ENCODE data around the gene TASP1.
"Not testable (repeated sequence)": the region's sequence is repeated elsewhere in the genome, so short reads cannot be mapped to it uniquely, and the experiment has no call there.

The TASP1 gene

DNA sequence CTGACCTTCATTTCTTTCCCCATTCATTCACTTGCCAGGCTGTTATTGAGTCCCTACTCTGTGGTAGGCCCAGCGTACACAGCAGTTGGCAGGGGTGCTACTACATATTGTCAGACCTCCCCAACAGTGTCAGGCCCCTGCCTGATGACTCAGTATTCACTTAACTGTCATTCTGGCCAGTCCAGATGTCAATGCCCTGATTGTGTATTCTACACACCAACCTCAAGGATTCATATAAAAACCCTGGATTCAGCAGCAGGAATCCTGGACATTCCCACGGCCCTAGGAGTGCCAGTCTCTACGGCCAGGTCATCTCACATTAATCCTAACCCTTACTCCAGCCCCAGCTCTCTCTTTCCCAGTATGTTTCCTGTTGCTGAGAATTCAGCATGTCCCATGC, 151.5 kb downstream of the TASP1 start:
- DNase-seq: no peak

DNA sequence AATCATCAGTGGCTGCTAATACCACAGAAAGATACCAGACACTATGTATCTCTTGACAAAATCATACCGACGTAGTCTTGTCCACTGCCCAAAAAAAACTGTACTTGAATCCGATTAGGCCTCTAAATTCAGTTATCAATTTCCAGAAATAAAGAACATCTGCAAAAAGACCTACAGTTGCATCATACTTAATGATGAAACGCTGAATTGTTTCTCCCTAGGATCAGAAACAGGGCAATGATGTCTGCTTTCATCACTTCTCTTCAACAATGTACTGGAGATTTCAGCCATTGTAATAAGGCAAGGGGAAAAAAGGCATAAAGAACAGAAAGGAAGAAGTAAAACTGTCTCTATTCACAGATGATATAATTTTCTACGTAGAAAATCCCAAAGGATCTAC, 152.0 kb downstream of the TASP1 start:
- no peak for DNase-seq

DNA sequence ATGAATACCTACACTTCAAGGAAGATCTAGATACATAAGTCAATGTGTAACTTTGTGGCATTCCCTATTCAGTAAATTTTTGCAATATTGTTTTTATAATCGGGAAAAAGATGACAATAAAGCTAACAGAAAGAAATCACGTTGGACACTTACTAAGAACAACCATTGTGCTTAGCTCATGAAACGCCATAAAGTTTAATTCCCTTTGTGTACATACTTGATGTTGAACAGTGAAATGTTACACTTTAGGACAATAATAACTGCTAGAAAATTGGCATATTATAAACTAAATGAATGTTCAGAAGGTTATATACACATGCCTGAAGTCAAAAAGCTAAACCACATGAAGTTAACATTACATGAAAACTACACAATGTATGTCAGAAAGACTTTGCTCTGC, 153.2 kb downstream of the TASP1 start:
- no peak for DNase-seq

DNA sequence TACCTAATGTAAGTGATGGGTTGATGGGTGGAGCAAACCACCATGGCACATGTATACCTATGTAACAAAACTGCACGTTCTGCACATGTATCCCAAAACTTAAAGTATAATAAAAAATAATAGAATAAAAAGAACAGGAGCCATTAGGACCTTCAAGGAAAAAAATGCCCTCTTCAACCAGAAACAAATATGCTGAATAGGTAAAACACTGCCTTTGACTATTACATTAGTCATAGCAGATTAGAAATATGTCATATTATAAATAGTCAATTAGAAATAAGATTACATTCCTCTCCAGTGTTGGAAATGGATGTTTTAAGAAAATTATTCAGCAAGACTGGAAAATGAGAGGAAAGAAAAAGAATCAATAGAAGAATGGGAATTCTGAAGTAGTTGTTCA, 153.7 kb downstream of the TASP1 start:
- not testable (repeated sequence) for DNase-seq

DNA sequence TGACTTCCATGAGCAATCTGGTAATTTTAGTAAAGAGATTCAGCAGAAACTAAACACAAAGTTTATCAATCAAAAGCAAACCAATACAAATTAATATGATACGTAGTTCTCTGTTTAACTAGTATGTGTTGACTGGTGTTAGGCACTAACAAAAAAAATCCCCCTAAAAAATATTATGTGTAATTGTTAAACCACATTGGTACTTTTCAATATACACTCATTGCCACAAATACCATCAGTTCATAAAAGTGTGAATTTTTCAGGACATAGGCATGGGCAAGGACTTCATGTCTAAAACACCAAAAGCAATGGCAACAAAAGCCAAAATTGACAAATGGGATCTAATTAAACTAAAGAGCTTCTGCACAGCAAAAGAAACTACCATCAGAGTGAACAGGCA, 155.3 kb downstream of the TASP1 start:
- DNase-seq: not testable (repeated sequence)

DNA sequence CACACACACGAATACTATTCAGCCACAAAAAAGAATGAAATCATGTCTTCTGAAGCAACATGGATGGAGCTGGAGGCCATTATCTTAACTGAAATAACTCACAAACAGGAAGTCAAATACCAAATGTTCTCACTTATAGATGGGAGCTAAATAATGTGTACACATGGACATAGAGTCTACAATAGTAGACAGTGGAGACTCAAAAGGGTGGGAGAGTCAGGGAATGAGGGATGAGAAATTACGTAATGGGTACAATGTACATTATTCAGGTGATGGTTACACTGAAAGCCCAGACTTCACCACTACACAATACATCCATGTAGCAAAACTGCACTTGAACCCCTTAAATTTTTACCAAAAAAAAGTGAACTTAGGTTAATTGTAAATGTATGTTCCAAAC, 160.4 kb downstream of the TASP1 start:
- no peak for DNase-seq

DNA sequence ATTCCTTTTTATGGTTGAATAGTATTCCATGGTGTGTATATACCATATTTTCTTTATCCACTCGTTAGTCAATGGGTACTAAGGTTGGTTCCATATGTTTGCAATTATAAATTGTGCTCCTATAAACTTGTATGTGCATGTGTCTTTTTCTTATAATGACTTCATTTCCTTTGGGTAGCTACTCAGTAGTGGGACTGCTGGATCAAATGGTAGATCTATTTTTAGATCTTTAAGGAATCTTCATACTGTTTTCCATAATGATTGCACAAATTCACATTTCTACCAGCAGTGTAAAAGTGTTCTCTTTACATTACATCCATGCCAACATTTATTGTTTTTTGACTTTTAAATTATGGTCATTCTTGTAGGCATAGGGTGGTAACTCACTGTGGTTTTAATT, 164.3 kb downstream of the TASP1 start:
- DNase-seq: no peak

DNA sequence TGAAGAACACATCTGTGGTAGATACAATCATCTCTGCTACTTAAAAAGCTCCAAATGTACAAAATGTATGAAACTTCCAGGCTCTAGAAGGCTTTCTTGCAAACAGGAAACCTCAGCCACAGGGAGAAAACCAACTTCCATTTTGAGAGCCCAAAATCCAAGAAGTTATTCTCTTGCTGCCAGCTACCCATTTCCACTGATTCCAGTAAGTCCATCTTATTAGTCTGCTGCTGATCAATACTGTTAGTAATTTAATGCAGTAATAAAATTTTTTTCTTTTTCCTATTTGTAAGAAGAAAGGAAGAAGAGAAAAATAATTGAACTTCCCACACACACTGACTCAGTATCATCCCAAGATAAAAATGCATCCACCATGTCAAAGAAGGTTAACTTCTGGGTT, 169.5 kb downstream of the TASP1 start:
- DNase-seq: no peak

DNA sequence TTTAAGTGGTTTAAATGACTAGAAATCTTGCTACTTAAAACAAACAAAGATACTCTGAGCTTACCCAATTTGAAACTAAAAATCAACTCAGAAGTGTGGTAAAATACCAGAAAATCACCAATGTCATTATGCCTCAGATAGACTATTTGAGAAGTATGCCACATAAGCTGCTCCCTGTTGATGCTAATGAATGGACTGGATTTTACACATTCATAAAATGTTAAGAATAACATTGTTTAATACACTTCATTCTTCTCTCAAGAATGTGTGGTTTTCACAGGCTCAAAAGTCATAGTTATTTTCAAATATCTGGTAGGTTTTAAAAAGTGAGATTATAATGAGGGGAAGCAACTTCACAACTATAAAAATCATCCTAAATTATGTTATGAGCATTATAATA, 170.6 kb downstream of the TASP1 start:
- no peak for DNase-seq

DNA sequence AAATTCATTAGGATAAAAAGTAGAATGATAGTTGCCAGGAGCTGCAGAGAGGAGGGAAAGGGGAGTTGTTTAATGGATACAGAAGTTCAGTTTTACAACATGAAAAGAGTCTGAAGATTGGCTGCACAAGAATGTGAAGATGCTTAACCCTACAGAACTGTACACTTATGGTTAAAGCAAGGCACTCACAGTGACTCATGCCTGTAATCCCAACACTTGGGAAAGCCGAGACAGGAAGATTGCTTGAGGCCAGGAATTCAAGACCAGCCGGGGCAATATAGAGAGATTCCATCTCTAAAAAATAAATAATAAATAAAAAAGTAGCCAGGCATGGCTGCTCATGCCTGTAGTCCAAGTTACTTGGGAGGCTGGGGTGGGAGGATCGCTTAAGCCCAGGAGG, 174.0 kb downstream of the TASP1 start:
- DNase-seq: no peak

DNA sequence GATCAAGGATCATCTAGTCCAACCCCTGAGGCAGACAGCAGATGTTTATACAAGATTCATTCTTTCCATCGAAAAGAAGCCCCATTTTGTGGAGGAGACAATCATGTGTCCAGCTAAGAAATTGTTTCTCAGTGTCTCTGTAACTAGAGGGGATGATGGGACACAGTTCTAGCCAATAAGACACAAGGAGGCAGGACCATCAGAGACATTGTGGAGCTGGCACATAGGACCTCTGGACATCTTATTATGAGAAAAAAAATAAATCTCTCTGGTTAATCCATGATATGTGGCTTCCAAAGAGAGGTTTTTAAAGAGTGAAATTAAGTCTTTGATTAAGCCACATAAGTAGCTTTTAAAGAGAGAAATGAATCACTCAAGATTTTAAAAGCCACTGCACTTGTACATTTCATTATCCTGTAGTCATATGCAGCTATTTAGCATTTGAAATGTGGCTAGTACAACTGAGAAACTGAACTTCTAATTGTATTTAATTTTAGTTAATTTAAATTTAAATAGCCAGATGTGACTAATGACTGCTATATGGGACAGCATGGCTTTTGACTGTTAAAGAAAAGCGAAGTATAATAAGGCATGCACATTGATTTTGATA, 176.8 kb downstream of the TASP1 start:
- DNase-seq: no peak

DNA sequence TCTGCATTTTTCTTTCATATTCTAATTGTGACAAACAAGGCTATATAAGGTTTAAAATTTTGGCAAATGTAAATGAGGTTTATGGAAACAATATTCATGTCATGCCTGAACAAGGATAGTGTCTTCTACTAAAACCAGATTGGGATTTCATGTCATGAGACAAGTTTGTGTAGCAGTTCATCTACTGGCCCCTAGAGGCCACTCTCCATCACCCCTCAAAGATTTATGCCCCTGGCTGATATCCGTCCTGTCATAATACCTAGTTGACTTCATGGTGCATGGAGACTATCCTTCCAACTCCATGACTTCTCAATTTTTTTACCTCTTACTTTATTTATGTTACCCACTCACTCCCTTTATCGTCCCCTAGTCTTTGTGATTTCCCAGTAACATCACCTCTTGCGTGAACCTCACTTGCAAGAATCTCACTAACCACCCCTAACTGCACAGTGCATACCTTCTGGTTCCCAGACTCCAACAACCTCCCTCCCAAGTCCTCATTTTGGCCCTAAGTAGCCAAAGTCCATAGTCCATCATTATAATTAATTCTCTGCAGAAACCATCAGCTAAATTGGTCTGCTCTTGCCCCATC, 179.8 kb downstream of the TASP1 start:
- no peak for DNase-seq

DNA sequence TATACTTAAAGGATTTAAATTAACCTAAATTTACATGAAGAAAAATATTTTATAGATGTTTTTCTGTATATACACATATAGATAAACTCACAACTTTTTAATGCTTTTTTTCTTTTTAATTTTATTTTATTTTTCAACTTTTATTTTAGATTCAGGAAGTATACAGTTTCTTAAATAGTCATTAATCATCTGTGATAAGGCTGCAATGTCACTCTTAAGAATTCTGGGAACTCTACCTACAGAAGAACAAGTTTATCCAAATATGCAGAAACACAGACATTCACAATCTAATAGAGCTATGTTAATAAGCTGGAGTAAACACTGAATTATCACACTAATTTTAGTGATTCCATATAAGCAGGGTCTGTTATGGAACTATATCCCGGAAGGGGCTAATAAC, 181.2 kb downstream of the TASP1 start:
- DNase-seq: no peak

DNA sequence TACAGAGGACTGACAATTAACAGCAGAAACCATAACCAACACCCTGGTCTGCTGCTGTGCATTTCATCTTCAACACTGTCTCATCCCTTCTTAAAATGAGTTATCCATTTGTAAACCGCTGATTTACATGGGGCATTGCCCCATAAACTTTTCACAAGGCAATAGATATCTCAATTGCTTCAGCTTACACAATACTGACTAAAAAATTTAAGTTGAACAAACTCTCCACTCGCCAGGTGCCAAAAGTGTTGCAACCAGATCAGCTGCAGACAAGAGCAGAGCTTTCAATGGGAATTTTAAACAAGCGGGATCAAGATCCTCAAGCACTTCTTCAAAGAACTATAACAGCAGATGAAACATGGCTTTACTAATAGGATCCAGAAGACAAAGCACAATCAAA, 183.0 kb downstream of the TASP1 start:
- no peak for DNase-seq

DNA sequence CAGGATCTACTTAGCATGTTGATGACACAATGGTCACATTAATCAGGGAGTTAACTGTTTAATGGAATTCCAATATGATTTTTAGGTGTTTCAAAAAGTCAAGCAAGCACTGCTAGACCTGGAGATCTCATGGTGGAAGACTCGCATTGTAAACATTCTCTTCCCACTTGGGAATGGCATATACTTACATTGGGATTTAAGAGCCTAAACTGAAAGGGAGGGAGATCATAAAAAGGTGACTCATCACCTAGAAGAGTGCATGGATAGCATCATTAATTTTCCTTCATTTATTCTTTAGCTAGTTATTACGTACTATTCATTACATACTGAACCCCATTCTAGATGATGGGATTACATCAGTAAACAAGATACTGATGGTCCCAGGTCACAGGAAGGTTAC, 185.4 kb downstream of the TASP1 start:
- no peak for DNase-seq

DNA sequence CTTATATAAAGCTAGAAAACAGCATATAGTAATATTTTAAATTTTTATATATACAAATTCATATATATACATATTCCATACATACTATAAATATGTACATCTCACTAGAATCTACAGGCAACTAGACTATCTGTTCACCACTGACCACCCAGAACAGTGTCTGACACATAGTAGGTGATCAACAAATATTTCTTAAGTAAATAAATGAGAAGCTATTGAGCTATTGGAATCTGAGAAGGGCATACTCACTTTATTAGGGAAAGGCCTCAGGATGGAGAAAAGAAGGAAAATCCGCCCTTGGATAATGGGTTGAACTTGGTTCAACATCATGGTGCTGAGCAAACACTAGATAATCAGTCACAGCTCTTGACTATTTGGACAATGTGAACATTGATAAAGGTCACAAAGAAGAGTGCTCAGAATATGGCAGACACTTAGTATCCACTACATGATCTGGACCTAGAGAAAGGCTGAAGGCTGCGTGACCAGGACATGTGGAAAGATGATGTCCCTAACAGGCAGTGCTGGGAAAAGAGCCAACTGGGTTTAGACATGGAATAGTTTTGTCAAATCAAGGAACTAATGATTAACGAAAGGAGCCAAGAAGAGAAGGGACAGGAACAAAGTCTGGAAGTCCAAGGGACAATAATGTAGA, 186.1 kb downstream of the TASP1 start:
- no peak for DNase-seq

DNA sequence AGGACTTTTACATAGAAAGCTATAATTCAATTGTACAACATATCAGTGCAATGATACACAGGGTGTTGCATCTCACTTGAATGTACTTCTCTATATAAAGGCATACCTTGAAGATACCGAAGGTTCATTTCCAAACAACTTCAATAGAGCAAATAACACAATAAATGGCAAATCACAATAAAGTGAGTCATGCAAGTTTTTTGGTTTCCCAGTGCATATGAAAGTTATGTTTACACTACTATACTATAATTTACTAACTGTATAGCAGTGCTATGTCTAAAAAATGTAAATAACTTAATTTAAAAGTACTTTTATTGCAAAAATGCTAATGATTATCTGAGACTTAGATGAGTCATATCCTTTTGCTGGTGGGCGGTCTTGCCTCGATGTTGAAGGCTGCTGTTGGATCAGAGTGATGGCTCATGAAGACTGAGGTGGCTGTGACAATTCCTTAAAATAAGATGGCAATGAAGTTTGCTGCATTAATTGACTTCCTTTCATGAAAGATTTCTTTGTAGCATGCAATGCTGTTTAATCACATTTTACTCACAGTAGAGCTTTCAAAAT, 188.8 kb downstream of the TASP1 start:
- DNase-seq: no peak

DNA sequence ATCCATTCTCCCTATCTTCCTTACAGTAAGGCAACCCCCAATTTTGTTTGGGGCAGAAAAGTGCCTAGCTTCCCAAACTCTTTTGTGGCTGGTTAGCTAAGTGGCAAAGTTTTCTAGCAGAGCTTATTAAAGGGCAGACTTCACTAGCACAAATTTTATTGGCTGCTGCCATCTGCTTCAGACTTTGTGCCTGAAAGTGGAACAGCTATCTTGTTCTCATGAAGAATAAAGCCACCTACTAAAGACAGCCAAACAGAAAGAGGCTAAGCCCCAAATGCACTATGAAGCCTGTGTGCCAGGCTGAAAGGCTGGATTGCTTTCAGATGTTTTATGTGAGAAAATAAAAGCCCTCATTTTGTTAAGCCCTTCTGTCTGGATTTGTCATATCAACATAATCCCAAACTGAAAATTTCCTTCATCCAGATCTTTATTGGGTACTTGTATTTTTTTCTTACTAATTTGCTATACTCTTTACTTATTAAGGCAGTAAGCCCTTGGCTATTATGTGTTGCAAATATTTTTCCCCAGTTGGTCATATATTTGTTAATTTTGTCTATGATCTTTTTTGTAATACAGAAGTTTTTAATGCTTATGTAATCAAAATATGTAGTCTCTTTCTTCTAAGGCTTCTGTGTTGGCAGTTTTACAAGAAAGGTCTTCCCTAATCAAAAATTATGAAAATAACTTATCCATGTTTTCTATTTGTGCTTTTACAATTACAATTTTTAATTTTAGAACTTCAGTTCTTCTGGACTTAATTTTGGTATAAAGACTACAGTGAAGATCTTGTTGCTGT, 191.1 kb downstream of the TASP1 start:
- DNase-seq: no peak

DNA sequence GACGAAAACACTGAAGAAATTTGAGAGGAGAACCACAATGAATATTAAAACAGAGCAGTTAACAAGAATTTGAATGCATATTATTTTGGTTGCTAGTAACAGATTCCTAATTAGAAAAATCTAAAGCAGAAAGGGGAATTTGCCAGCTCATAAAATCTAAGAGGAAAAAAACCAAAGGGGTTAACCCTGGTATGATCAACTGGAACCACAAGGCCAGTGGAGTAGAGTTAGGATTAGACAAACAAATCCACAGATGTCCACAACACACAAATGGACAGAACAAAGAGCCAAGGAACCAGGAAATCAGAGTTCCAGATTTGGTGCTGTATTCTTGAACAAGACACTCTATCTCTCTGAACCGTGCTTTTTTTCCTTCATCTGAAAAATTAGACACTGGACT, 195.0 kb downstream of the TASP1 start:
- DNase-seq: no peak

DNA sequence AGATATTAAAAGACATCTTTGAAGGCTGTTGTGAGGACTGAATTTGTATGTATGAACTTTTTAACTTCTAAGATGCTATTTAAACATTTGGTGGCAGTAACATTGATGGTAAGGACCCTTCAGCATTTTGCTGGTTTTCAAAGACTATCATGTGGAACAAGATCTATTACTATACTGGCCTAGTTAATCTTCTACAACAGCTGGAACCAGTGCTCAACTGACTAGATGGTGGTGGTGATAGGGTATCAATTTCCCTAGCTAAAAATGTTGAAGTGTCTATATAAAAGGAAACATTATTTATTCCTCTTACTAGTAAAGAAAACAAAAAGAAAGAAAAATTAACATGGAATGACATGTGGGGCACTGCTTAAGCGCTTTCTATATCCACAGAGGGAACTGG, 195.7 kb downstream of the TASP1 start:
- no peak for DNase-seq

DNA sequence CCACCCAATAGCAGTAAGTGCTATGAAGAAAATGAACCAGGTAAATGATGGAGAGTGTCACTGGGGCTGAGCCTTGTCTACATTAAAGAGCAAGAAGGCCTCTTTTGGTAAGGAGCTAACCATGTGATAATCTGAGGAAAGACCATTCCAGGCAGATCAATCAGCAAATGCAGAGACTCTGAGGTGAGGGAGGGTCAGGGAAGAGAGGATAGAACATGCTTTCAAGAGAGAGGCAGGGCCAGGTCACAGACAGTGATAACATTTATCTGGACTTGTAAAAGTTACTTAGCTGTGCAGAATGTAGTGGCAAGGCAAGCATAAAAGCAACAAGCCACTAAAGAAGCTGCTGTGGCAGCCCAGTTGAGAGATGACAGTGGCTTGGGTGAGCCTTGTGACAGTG, 197.3 kb downstream of the TASP1 start:
- no peak for DNase-seq

DNA sequence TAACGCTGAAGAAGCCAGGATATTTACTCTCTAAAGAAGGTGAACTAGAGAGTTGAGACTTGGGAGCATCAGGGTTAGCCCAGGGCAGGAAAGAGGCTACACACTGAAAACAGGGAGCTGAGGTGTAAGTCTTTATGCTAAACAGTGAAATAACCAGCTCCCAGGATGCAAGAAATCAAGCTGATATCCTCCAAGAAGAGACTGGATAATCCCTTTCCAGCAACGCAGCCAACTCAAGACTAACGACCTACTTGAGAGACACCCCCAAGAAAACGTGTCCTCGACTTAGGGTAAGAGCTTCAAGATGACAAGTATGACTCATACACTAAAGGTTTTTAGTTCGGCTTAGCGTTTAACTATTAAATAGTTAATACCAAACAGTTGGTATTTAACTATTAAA, 202.2 kb downstream of the TASP1 start:
- DNase-seq: no peak

DNA sequence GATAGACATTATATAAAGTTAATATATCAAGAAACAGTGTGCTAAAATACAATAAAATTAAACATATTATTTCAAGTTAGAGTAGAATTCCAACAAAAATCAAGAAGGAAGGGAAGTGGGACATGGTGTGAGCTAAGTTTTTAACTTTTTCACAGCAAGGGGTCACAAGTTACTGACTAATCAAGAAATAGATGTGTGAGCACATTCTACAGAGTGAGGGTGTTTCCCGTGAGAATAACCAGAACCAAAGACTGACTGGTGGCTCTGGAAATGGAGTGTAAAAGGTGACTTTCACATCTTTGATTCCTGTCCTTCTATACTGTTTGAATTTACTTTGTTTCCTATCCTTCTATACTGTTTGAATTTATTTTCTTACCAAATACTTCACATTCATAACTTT, 206.6 kb downstream of the TASP1 start:
- no peak for DNase-seq

Data from activated effector memory CD4-positive, alpha-beta T cell treated with Interleukin-2 at 50 U/mL for 16 hours (primary cell).